ENCODE measurements around the gene OR51B4.
"Not testable (repeated sequence)": the region's sequence is repeated elsewhere in the genome, so short reads cannot be mapped to it uniquely, and the experiment has no call there.

Gene OR51B4

DNA sequence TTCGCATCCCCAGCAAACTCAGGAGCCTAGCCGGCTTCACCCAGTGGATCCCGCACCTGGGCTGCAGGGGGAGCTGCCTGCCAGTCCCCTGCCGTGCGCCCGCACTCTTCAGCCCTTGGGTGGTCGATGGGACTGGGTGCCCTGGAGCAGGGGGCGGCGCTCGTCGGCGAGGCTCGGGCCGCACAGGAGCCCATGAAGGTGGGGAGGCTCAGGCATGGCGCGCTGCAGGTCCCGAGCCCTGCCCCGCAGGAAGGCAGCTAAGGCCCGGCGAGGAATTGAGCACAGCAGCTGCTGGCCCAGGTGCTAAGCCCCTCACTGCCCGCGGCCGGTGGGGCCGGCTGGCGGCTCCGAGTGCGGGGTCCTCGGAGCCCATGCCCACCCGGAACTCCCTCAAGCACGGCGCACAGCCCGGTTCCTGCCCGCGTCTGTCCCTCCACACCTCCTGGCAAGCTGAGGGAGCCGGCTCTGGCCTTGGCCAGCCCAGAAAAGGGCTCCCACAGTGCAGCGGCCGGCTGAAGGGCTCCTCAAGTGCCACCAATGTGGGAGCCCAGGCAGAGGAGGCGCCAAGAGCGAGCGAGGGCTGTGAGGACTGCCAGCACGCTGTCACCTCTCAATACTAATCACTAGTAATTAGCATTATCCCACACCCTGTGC is 7.3 kb downstream of the OR51B4 start:
- DNase-seq (ENCODE audit: low spot score), result not testable (repeated sequence)

DNA sequence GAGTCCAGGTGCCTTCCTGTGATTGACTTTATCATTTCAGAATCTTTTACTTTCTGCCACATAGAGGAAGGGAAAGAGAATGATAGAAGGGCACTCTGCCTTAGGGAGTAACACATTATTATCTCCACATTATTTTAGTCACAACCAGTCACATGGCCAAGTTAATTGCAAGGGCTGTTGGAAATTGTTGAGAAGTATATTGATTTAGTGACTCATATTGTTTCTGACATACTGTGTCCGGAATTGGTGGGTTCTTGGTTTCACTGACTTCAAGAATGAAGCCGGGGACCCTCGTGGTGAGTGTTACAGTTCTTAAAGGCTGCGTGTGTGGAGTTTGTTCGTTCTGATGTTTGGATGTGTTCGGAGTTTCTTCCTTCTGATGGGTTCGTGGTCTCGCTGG is 8.7 kb downstream of the OR51B4 start:
- DNase-seq (ENCODE audit: low spot score), result no peak

DNA sequence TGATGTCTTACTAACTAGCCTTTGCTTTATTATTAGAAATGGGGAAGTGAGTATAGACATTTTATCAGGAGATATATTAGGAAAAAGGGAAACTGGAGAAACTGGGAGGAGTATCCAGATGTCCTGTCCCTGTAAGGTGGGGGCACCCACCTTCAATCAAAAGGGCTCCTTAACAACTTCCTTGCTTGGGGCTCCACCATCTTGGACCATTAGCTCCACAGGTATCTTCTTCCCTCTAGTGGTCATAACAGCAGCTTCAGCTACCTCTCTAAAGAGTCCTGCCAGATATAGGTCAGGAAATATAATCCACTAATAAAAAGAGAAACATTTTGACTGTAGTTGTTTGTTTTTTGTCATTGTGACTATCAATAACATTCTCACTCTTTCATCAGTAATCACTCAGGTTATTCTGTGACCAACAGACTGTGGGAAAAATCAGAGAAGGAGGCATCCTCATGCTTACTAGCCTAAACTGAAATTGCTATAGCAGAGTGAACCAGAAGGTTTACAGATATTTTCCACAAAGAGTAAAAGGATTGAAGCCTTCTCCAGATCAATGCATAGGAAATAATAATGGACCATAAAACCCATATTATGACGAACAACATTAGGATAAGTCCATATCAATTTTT is 10.4 kb downstream of the OR51B4 start:
- DNase-seq (ENCODE audit: low spot score), result peak; percentile 41

DNA sequence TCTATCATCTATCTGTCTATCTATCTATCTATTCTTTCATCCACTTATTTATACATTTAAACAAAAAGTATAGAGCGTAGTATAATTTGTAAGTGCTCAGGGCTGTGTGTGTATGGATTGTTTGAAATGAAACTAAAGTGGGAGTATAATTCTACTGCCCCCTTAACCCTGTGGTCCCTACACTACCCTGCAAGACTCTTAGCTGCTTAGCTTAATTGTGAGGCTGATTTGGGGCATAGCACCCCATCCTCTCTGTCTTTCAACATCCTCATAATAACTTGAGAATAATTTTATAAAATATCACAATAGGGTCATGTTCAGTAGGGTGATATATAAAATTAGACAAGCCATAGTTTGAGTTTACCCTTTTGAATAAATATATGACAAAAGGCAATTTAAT is 11.6 kb downstream of the OR51B4 start:
- no peak for DNase-seq (ENCODE audit: low spot score)

DNA sequence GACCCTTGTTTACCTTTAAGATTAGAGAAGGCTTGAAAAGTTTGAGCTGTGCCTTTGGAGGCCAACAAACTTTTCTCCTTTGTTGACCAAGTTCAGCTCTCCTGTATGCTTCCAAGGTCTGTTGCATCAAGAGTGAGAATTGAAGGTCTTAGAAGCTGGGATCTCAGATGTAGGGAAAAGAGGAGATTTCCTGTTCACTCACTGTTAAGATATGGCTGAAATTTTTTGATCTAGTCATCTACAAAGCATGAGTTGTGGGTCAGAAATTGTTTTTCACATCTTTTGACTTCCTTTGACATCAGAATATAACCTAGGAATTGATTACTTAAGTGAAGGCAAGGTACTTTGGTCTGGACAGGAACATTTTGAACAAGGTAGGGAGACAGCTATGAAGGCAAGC is 12.1 kb downstream of the OR51B4 start:
- DNase-seq (ENCODE audit: low spot score), result no peak

DNA sequence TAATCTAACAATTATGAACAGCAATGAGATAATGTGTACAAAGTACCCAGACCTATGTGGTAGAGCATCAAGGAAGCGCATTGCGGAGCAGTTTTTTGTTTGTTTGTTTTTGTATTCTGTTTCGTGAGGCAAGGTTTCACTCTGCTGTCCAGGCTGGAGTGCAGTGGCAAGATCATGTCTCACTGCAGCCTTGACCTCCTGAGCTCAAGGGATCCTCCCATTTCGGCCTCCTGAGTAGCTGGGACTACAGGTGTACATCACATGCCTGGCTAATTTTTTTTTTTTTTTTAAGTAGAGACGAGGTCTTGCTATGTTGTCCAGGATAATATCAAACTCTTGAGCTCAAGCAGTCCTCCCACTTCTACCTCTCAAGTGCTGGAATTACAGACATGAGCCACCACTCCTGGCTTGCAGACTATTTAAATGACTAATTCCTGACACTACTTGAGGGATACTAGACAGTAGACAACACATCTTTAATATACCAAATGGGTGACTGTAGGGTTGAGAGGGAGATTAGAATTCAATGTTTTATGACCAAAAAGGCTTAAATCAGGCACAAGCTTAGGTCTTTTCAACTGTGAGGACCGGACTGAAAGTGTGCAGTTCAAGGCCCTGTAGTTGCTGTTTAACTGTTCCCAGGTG is 12.7 kb downstream of the OR51B4 start:
- no peak for DNase-seq (ENCODE audit: low spot score)

DNA sequence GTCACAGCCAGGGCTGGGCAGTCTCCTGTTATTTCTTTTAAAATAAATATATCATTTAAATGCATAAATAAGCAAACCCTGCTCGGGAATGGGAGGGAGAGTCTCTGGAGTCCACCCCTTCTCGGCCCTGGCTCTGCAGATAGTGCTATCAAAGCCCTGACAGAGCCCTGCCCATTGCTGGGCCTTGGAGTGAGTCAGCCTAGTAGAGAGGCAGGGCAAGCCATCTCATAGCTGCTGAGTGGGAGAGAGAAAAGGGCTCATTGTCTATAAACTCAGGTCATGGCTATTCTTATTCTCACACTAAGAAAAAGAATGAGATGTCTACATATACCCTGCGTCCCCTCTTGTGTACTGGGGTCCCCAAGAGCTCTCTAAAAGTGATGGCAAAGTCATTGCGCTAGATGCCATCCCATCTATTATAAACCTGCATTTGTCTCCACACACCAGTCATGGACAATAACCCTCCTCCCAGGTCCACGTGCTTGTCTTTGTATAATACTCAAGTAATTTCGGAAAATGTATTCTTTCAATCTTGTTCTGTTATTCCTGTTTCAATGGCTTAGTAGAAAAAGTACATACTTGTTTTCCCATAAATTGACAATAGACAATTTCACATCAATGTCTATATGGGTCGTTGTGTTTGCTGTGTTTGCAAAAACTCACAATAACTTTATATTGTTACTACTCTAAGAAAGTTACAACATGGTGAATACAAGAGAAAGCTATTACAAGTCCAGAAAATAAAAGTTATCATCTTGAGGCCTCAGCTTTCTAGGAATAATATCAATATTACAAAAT is 13.4 kb downstream of the OR51B4 start:
- DNase-seq (ENCODE audit: low spot score), result no peak

DNA sequence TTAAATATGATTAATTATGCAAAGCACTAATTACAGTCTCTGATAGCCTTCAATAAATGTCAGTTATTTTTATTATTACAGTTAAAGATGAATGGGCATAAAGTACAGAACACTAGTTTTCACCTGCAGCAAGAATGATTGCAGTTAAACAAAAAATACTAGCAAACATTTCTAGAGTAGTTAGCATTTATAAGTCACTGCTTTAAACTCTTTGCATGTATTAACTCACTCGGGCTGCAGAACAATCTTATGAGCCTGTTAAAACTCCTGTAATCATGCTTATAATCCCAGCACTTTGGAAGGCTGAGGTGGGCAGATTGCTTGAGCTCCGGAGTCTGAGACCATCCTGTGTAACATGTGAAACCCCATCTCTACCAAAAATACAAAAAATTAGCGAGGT is 14.8 kb downstream of the OR51B4 start:
- DNase-seq (ENCODE audit: low spot score), result no peak

DNA sequence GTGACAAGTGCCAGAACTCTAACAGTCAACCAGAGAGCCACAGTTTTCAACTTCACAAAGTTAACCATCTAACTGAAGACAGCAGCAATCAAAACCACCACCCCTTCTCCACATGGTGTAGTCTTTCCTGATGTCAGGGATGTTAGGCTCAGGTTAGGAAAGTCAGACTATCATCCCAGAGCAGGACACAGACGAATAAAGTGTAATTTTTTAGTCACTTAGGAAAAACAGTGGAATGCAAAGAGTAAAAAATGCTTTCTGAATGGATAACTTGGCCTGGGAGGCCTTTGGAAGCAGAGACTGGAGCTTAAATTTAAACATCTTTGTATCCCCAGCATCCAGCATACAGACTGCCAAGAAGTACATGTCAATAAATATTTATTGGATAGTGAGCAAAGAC is 15.4 kb downstream of the OR51B4 start:
- no peak for DNase-seq (ENCODE audit: low spot score)

DNA sequence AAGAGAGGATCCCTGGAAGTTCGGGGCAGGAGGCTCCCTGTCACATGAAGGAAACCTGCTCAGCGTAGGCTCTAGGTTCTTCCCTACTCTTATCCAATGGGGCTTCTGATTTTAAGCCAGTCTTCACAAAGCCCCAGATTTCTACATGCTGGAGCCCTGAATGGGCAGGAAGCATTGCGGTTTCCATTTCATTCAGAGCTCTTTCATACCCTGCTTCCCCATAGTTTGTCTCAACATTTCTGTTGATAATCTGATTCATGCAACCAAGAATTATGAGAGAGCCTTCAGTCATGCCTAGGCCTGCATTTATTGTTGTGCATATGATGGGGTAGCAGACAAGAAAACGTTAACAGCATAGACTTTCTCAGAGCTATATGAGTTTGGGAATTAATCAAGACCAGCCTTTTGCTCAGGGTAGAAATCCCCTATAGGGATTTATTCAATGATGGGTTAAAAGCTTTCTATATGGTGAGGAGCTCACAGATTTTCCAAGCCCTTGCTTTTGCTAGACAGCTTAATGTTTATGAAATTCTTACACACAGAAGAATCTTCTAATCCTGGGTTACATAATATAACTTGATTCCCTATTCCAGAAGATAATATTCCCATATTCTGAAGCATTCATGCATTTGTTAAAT is 15.9 kb downstream of the OR51B4 start:
- DNase-seq (ENCODE audit: low spot score), result no peak

DNA sequence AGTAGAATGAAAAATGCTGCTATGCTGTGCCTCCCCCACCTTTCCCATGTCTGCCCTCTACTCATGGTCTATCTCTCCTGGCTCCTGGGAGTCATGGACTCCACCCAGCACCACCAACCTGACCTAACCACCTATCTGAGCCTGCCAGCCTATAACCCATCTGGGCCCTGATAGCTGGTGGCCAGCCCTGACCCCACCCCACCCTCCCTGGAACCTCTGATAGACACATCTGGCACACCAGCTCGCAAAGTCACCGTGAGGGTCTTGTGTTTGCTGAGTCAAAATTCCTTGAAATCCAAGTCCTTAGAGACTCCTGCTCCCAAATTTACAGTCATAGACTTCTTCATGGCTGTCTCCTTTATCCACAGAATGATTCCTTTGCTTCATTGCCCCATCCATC is 17.1 kb downstream of the OR51B4 start:
- no peak for DNase-seq (ENCODE audit: low spot score)

DNA sequence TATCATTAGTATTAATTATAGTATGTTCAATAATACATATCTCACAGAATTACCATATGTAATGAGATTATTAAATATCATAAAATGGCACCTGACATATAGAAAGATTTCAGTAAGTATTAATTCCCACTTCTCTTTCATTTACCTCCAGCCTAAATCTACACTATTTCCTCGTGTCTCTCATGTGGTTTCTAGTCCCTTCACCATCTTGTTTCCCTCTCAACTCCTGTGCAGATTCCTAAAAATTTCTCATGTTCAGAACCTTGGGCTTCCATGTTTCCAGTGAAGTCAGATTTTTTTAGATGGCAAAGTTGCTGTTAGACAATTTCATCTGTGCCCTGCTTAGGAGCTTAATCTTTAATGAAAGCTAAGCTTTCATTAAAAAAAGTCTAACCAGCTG is 17.9 kb downstream of the OR51B4 start:
- no peak for DNase-seq (ENCODE audit: low spot score)

DNA sequence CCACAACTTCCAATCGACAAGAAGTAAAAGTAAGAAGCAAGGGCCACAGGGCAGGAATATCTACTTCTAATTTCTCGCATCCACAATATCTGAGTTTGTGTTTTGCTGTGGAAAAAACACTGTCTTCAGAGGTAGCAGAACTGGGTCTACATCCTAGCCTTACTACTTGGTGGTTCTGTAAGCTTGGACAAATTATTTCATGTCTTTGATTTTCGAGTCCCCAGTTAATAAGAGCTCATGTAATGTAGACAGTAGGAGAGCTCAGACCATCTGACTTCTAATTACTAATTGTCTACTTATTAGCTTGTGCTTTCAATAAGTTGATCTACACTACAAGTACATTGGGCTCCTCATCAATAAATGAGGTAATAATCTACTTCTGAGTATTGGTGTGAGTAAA is 18.7 kb downstream of the OR51B4 start:
- DNase-seq (ENCODE audit: low spot score), result no peak

DNA sequence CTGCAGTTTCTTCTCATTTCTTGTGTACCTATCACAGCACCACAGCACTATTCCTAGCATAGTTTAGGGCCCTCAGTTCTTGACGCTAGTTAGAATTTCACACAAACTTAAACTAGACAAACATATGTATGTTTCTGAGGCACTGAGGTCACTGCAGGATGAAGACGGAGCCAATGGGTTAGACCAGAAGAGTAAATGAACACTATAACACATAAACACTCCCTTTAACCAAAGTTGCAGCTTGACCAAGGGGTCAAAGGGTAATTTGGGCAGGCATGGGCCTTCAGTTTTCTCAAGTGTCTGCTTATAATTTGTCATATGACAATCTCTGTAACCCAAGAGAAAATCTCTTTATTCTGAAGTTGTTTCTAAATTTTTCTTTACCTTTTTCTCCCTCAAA is 19.1 kb downstream of the OR51B4 start:
- DNase-seq (ENCODE audit: low spot score), result no peak

DNA sequence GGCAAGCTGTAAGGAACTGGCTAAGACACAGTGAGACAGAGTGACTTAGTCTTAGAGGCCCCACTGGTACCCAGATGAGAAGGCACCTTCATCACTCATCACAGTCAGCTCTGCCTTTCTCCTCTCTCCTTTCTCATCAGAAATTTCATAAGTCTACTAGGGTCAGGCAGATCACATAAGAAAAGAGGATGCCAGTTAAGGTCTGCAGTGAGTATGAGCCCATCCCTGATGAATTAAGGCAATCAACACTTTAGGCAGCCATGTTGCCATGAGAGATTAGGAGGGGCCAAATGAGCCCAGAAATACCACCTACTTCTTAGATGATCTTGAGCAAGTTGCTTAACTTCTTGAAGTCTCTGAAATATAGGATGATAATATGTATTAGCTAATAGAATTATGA is 20.1 kb downstream of the OR51B4 start:
- no peak for DNase-seq (ENCODE audit: low spot score)

DNA sequence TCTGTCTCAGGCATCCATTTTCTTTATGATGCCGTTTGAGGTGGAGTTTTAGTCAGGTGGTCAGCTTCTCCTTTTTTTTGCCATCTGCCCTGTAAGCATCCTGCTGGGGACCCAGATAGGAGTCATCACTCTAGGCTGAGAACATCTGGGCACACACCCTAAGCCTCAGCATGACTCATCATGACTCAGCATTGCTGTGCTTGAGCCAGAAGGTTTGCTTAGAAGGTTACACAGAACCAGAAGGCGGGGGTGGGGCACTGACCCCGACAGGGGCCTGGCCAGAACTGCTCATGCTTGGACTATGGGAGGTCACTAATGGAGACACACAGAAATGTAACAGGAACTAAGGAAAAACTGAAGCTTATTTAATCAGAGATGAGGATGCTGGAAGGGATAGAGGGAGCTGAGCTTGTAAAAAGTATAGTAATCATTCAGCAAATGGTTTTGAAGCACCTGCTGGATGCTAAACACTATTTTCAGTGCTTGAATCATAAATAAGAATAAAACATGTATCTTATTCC is 21.1 kb downstream of the OR51B4 start:
- DNase-seq (ENCODE audit: low spot score), result peak; percentile 83

DNA sequence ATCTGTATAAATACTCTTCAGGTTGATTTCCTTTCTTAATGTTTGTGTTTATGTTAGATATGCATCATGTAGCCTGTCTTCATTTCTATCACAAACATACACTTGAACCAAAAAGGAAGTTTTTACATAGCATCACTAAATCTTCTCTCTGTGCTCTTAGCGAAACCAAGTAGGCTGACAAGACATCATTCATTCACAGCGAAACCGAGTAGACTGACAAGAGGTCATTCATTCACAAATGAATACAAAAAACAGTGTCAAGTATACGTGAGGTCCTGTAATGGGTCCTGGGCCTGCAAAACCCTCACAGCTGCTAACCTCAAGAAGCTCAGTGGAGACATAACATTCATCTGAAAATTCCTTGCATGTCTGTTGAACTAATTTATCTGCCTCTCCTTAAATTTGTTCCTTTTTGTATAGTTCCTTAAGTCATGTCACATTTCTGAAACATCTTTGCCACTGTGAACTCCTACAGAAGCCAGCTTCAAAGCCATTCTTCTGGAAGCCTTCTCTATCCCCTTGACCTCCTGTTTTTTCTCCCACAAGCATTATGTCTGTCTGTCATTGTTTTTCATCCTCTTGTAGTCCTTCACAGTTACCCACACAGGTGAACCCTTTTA is 22.2 kb downstream of the OR51B4 start:
- no peak for DNase-seq (ENCODE audit: low spot score)

DNA sequence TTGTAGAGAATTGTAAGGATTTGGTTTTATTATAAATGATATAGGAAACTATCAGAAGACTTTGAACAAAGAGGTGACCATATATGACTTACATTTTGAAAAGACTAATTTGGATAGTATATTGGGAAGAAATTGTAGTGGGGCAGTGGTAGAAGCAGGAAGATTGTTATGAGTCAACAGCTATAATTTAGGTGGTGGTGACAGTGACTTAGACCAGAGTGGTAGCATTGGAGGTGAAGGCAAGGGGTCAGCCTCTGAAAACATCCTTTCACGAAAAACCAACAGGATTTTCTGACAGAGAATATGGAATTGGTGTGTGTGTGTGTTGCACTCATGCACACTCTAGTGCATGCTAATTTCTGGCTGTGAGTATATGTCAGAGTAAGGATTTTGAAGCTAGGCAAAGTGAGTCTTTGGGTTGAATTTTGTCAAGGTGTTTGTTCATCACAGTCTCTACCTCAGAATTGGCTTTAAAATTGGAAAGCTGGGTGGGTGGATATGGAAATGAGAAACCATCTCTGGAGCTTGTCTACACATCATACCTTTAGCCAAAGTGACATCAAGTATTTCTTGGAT is 23.9 kb downstream of the OR51B4 start:
- no peak for DNase-seq (ENCODE audit: low spot score)

DNA sequence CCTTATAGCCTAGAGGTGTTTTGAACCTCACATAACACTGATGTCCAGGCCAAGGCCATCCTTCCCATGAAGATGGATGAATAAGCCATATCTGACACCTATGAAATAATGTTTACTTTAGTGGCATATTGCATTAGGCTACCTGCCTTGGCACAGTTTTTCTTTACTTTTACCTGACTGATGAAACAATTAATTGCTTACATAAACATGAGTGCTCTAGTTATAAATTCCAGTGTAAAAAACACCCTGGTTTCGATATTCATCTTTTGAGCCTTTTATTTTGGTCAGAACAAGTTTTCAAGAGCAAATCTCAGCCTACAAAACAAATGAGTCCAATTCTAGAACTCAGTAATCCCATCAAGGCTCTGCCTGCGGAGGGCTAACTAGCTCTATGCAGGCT is 25.0 kb downstream of the OR51B4 start:
- no peak for DNase-seq (ENCODE audit: low spot score)

DNA sequence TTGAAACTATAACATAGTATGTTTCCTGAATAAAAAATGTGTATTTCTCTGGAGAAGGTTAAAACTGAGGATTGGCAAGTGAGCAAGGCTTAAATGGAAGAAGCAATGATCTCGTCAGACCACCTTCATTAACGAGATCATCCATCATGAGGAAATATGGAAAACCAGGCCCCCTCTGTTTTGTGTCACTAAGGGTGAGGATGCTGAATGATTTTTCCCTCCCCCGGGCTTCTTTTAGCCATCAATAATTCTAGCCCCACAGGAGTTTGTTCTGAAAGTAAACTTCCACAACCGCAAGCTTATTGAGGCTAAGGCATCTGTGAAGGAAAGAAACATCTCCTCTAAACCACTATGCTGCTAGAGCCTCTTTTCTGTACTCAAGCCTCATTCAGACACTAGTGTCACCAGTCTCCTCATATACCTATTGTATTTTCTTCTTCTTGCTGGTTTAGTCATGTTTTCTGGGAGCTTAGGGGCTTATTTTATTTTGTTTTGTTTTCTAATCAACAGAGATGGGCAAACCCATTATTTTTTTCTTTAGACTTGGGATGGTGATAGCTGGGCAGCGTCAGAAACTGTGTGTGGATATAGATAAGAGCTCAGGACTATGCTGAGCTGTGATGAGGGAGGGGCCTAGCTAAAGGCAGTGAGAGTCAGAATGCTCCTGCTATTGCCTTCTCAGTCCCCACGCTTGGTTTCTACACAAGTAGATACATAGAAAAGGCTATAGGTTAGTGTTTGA is 26.2 kb downstream of the OR51B4 start:
- DNase-seq (ENCODE audit: low spot score), result no peak

DNA sequence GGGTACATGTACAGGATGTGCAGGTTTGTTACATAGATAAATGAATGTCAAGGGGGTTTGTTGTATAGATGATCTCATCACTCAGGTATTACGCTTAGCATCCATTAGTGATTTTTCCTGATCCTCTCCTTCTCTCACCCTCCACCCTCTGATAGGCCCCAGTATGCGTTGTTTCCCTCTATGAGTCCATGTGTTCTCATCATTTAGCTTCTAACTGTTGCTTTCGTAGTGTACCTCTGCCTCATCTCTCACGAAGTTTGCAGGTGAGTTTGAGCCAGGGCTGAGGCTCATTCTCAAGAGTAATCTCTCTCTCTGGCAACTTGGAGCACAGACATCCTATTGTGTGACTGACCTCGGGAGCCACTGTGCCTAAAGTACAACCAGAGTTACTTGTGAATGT is 27.4 kb downstream of the OR51B4 start:
- DNase-seq (ENCODE audit: low spot score), result no peak
